ENCODE results near the gene FDXR. TPM values are rescaled to one million over a fixed set of nuclear protein-coding genes. Genes with fewer than 3 reads are reported as not detected.

The FDXR gene
- total RNA-seq, 1 donor from 2014 or later: 12.6 TPM

- no peaks in the 10 kb centered on the region for H3K36me3 ChIP-seq
- H3K4me3 ChIP-seq: no peak overlapping the region
- no peak overlapping the region for H3K27ac ChIP-seq
- H3K9me3 ChIP-seq: no peaks in the 10 kb centered on the region
- no peak for DNase-seq
- no peaks in the 10 kb centered on the region for H3K4me1 ChIP-seq
- no peak for ATAC-seq
- TF ChIP-seq, protein P1, sequence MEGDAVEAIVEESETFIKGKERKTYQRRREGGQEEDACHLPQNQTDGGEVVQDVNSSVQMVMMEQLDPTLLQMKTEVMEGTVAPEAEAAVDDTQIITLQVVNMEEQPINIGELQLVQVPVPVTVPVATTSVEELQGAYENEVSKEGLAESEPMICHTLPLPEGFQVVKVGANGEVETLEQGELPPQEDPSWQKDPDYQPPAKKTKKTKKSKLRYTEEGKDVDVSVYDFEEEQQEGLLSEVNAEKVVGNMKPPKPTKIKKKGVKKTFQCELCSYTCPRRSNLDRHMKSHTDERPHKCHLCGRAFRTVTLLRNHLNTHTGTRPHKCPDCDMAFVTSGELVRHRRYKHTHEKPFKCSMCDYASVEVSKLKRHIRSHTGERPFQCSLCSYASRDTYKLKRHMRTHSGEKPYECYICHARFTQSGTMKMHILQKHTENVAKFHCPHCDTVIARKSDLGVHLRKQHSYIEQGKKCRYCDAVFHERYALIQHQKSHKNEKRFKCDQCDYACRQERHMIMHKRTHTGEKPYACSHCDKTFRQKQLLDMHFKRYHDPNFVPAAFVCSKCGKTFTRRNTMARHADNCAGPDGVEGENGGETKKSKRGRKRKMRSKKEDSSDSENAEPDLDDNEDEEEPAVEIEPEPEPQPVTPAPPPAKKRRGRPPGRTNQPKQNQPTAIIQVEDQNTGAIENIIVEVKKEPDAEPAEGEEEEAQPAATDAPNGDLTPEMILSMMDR (IDR thresholded peaks at IDR 0.05): no peak
- peaks cover 24% of the 10 kb centered on the region for H3K27me3 ChIP-seq (ENCODE audit: low read depth)
- intact Hi-C loops (cut with DNase I): no loop called here
Observed at GRCh38 chr17:74882517-74883240, 9.9 kb upstream of the FDXR start.

- intact Hi-C loops (cut with DNase I): no loop called here
- peaks cover 15% of the 10 kb centered on the region for H3K27me3 ChIP-seq (ENCODE audit: low read depth)
- no peaks in the 10 kb centered on the region for H3K9me3 ChIP-seq
- no peak for DNase-seq
- ATAC-seq: no peak
- TF ChIP-seq, protein P1 (IDR thresholded peaks at IDR 0.05): no peak
- no peak overlapping the region for H3K4me3 ChIP-seq
- H3K4me1 ChIP-seq: no peaks in the 10 kb centered on the region
- H3K27ac ChIP-seq: no peak overlapping the region
- no peaks in the 10 kb centered on the region for H3K36me3 ChIP-seq
Observed at GRCh38 chr17:74881073-74881472, 8.3 kb upstream of the FDXR start.

- intact Hi-C loops (cut with DNase I): no loop called here
- no peak for DNase-seq
- Histone ChIP-seq H3K9me3 (no peaks in the 10 kb centered on the region), H3K4me1 (no peaks in the 10 kb centered on the region), H3K36me3 (no peaks in the 10 kb centered on the region), H3K27ac (no peak overlapping the region), H3K27me3 (ENCODE audit: low read depth) (peaks cover 15% of the 10 kb centered on the region), H3K4me3 (no peak overlapping the region)
- no peak for ATAC-seq
- TF ChIP-seq, protein P1 (IDR thresholded peaks at IDR 0.05): no peak
Observed at GRCh38 chr17:74879308-74879707, 6.5 kb upstream of the FDXR start.

DNA sequence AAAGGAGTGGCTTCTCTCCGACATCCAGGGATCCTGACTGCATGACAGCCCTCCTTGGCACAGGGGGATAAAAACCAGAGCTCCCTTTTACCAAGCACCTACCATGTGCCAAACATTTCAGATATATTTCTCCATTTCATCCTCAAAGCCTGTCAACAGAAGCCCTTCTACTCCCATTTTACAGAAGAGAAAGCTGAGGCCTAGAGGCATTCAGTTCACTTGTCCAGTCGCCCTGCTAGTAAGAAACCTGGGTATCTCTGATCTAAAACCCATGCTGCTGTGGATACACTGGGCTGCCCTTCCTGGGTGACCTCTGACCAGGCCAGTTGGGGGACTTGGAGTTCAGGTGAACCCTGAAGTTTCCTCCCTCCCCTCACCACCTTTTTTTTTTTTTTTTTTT is 5.9 kb upstream of the FDXR start:
- Histone ChIP-seq H3K4me3 (no peak overlapping the region), H3K9me3 (no peaks in the 10 kb centered on the region), H3K4me1 (peaks cover 6% of the 10 kb centered on the region), H3K36me3 (no peaks in the 10 kb centered on the region), H3K27me3 (ENCODE audit: low read depth) (peaks cover 15% of the 10 kb centered on the region), H3K27ac (no peak overlapping the region)
- ATAC-seq (no peak), DNase-seq (no peak)
- TF ChIP-seq, protein P1 (IDR thresholded peaks at IDR 0.05): no peak
- intact Hi-C loops (cut with DNase I): no loop called here

GRCh38 chr17:74877592-74878548 is 5.1 kb upstream of the FDXR start:
- ATAC-seq (no peak), DNase-seq (no peak)
- TF ChIP-seq, protein P1 (IDR thresholded peaks at IDR 0.05): no peak
- no peaks in the 10 kb centered on the region for H3K36me3 ChIP-seq
- H3K27me3 ChIP-seq (ENCODE audit: low read depth): peaks cover 14% of the 10 kb centered on the region
- H3K4me1 ChIP-seq: peaks cover 6% of the 10 kb centered on the region
- H3K4me3 ChIP-seq: no peak overlapping the region
- no peaks in the 10 kb centered on the region for H3K9me3 ChIP-seq
- intact Hi-C loops (cut with DNase I): no loop called here
- H3K27ac ChIP-seq: no peak overlapping the region
